ENCODE measurements around the gene NDRG2.
"Not testable (repeated sequence)": the region's sequence is repeated elsewhere in the genome, so short reads cannot be mapped to it uniquely, and the experiment has no call there.

NDRG2 gene

GRCh38 chr14:21018286-21018685 is 6.6 kb downstream of the NDRG2 start:
- Histone ChIP-seq H3K9me3 (ENCODE audit: control insufficient read depth, insufficient read depth, low read length) (no peaks in the 10 kb centered on the region), H3K27me3 (ENCODE audit: control insufficient read depth, insufficient read depth, low read length) (peaks cover 17% of the 10 kb centered on the region), H3K36me3 (ENCODE audit: control insufficient read depth, insufficient read depth, low read length) (0 out of 2 replicates have a peak, but pooled peaks cover 4% of the 10 kb centered on the region), H3K4me1 (ENCODE audit: control insufficient read depth, insufficient read depth, low read length) (peaks cover 7% of the 10 kb centered on the region), H3K9ac (ENCODE audit: low read depth, low read length) (no peak overlapping the region), H3K27ac (ENCODE audit: low read depth, low read length) (no peak overlapping the region), H3K4me3 (ENCODE audit: low read depth, low read length) (no peak overlapping the region)

- H3K4me3 ChIP-seq (ENCODE audit: low read depth, low read length): no peak overlapping the region
- no peak overlapping the region for H3K27ac ChIP-seq (ENCODE audit: low read depth, low read length)
- no peaks in the 10 kb centered on the region for H3K9me3 ChIP-seq (ENCODE audit: control insufficient read depth, insufficient read depth, low read length)
- H3K9ac ChIP-seq (ENCODE audit: low read depth, low read length): no peak overlapping the region
- peaks cover 7% of the 10 kb centered on the region for H3K4me1 ChIP-seq (ENCODE audit: control insufficient read depth, insufficient read depth, low read length)
- H3K36me3 ChIP-seq (ENCODE audit: control insufficient read depth, insufficient read depth, low read length): 0 out of 2 replicates have a peak, but pooled peaks cover 4% of the 10 kb centered on the region
- H3K27me3 ChIP-seq (ENCODE audit: control insufficient read depth, insufficient read depth, low read length): peaks cover 11% of the 10 kb centered on the region
Measured at GRCh38 chr14:21017528-21018245, 7.2 kb downstream of the NDRG2 start.

- no peak overlapping the region for H3K27ac ChIP-seq (ENCODE audit: low read depth, low read length)
- peaks cover 3% of the 10 kb centered on the region for H3K27me3 ChIP-seq (ENCODE audit: control insufficient read depth, insufficient read depth, low read length)
- 0 out of 2 replicates have a peak, but pooled peaks cover 4% of the 10 kb centered on the region for H3K36me3 ChIP-seq (ENCODE audit: control insufficient read depth, insufficient read depth, low read length)
- H3K4me3 ChIP-seq (ENCODE audit: low read depth, low read length): no peak overlapping the region
- H3K4me1 ChIP-seq (ENCODE audit: control insufficient read depth, insufficient read depth, low read length): peaks cover 7% of the 10 kb centered on the region
- H3K9ac ChIP-seq (ENCODE audit: low read depth, low read length): no peak overlapping the region
- H3K9me3 ChIP-seq (ENCODE audit: control insufficient read depth, insufficient read depth, low read length): no peaks in the 10 kb centered on the region
Measured at GRCh38 chr14:21016413-21017190, 8.3 kb downstream of the NDRG2 start.

GRCh38 chr14:21015312-21015711 is 9.5 kb downstream of the NDRG2 start:
- Histone ChIP-seq H3K4me3 (ENCODE audit: low read depth, low read length) (no peak overlapping the region), H3K4me1 (ENCODE audit: control insufficient read depth, insufficient read depth, low read length) (peaks cover 7% of the 10 kb centered on the region), H3K9ac (ENCODE audit: low read depth, low read length) (no peak overlapping the region), H3K27ac (ENCODE audit: low read depth, low read length) (no peak overlapping the region), H3K36me3 (ENCODE audit: control insufficient read depth, insufficient read depth, low read length) (0 out of 2 replicates have a peak, but pooled peaks cover 4% of the 10 kb centered on the region), H3K9me3 (ENCODE audit: control insufficient read depth, insufficient read depth, low read length) (no peaks in the 10 kb centered on the region), H3K27me3 (ENCODE audit: control insufficient read depth, insufficient read depth, low read length) (no peaks in the 10 kb centered on the region)

GRCh38 chr14:21014761-21015190 is 10.1 kb downstream of the NDRG2 start:
- H3K27me3 ChIP-seq (ENCODE audit: control insufficient read depth, insufficient read depth, low read length): no peaks in the 10 kb centered on the region
- H3K36me3 ChIP-seq (ENCODE audit: control insufficient read depth, insufficient read depth, low read length): 0 out of 2 replicates have a peak, but pooled peaks cover 4% of the 10 kb centered on the region
- no peak overlapping the region for H3K27ac ChIP-seq (ENCODE audit: low read depth, low read length)
- H3K9ac ChIP-seq (ENCODE audit: low read depth, low read length): no peak overlapping the region
- H3K9me3 ChIP-seq (ENCODE audit: control insufficient read depth, insufficient read depth, low read length): no peaks in the 10 kb centered on the region
- H3K4me1 ChIP-seq (ENCODE audit: control insufficient read depth, insufficient read depth, low read length): peaks cover 7% of the 10 kb centered on the region
- H3K4me3 ChIP-seq (ENCODE audit: low read depth, low read length): no peak overlapping the region

GRCh38 chr14:21011136-21011535 is 13.7 kb downstream of the NDRG2 start:
- H3K36me3 ChIP-seq (ENCODE audit: control insufficient read depth, insufficient read depth, low read length): no peaks in the 10 kb centered on the region
- no peaks in the 10 kb centered on the region for H3K9me3 ChIP-seq (ENCODE audit: control insufficient read depth, insufficient read depth, low read length)
- no peak overlapping the region for H3K9ac ChIP-seq (ENCODE audit: low read depth, low read length)
- H3K27ac ChIP-seq (ENCODE audit: low read depth, low read length): no peak overlapping the region
- no peak overlapping the region for H3K4me3 ChIP-seq (ENCODE audit: low read depth, low read length)
- H3K27me3 ChIP-seq (ENCODE audit: control insufficient read depth, insufficient read depth, low read length): no peaks in the 10 kb centered on the region
- peaks cover 10% of the 10 kb centered on the region for H3K4me1 ChIP-seq (ENCODE audit: control insufficient read depth, insufficient read depth, low read length)

GRCh38 chr14:21009721-21010120 is 15.1 kb downstream of the NDRG2 start:
- not testable (repeated sequence) for H3K9me3 ChIP-seq (ENCODE audit: control insufficient read depth, insufficient read depth, low read length); H3K36me3 ChIP-seq (ENCODE audit: control insufficient read depth, insufficient read depth, low read length); H3K9ac ChIP-seq (ENCODE audit: low read depth, low read length); H3K4me3 ChIP-seq (ENCODE audit: low read depth, low read length); H3K27ac ChIP-seq (ENCODE audit: low read depth, low read length); H3K4me1 ChIP-seq (ENCODE audit: control insufficient read depth, insufficient read depth, low read length); H3K27me3 ChIP-seq (ENCODE audit: control insufficient read depth, insufficient read depth, low read length)

GRCh38 chr14:21003788-21004346 is 21.0 kb downstream of the NDRG2 start:
- no peaks in the 10 kb centered on the region for H3K27me3 ChIP-seq (ENCODE audit: control insufficient read depth, insufficient read depth, low read length)
- peaks cover 4% of the 10 kb centered on the region; the same call in 1 of the 2 replicates for H3K4me1 ChIP-seq (ENCODE audit: control insufficient read depth, insufficient read depth, low read length)
- no peak overlapping the region for H3K9ac ChIP-seq (ENCODE audit: low read depth, low read length)
- H3K4me3 ChIP-seq (ENCODE audit: low read depth, low read length): no peak overlapping the region
- no peaks in the 10 kb centered on the region for H3K9me3 ChIP-seq (ENCODE audit: control insufficient read depth, insufficient read depth, low read length)
- H3K36me3 ChIP-seq (ENCODE audit: control insufficient read depth, insufficient read depth, low read length): no peaks in the 10 kb centered on the region
- no peak overlapping the region for H3K27ac ChIP-seq (ENCODE audit: low read depth, low read length)

GRCh38 chr14:21001218-21001617 is 23.6 kb downstream of the NDRG2 start:
- peaks cover 11% of the 10 kb centered on the region for H3K36me3 ChIP-seq (ENCODE audit: control insufficient read depth, insufficient read depth, low read length)
- no peak overlapping the region for H3K4me3 ChIP-seq (ENCODE audit: low read depth, low read length)
- H3K9ac ChIP-seq (ENCODE audit: low read depth, low read length): no peak overlapping the region
- no peaks in the 10 kb centered on the region for H3K27me3 ChIP-seq (ENCODE audit: control insufficient read depth, insufficient read depth, low read length)
- H3K9me3 ChIP-seq (ENCODE audit: control insufficient read depth, insufficient read depth, low read length): no peaks in the 10 kb centered on the region
- H3K4me1 ChIP-seq (ENCODE audit: control insufficient read depth, insufficient read depth, low read length): peaks cover 8% of the 10 kb centered on the region
- H3K27ac ChIP-seq (ENCODE audit: low read depth, low read length): no peak overlapping the region

- H3K9ac ChIP-seq (ENCODE audit: low read depth, low read length): no peak overlapping the region
- no peak overlapping the region for H3K4me3 ChIP-seq (ENCODE audit: low read depth, low read length)
- no peaks in the 10 kb centered on the region for H3K27me3 ChIP-seq (ENCODE audit: control insufficient read depth, insufficient read depth, low read length)
- no peak overlapping the region for H3K27ac ChIP-seq (ENCODE audit: low read depth, low read length)
- peaks cover 8% of the 10 kb centered on the region for H3K4me1 ChIP-seq (ENCODE audit: control insufficient read depth, insufficient read depth, low read length)
- no peaks in the 10 kb centered on the region for H3K9me3 ChIP-seq (ENCODE audit: control insufficient read depth, insufficient read depth, low read length)
- H3K36me3 ChIP-seq (ENCODE audit: control insufficient read depth, insufficient read depth, low read length): peaks cover 27% of the 10 kb centered on the region
Measured at GRCh38 chr14:20999591-20999990, 25.3 kb downstream of the NDRG2 start.

Measured in HUES48 (cell line).